ENCODE results near the gene CCDC78.

The CCDC78 gene

DNA sequence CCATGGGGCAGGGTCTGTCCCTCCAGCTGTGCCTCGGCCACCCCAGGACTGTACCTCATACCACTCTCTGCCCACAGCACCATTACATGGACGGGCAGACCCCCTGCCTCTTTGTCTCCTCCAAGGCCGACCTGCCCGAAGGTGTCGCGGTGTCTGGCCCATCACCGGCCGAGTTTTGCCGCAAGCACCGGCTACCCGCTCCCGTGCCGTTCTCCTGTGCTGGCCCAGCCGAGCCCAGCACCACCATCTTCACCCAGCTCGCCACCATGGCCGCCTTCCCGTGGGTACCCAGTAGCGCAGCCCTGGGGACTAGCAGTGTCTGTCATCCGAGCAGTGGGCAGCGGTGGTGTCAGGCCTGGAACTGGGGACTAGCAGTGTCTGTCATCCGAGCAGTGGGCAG, 53.4 kb downstream of the CCDC78 start:
- H3K36me3 ChIP-seq (ENCODE audit: insufficient read depth): peaks cover 3% of the 10 kb centered on the region; the same call in 1 of the 2 replicates
- no peak overlapping the region for H3K27ac ChIP-seq
- no peaks in the 10 kb centered on the region for H4K20me1 ChIP-seq (ENCODE audit: insufficient read depth)
- H2AFZ ChIP-seq (ENCODE audit: low read depth): no peak overlapping the region
- no peak overlapping the region for H3K4me2 ChIP-seq
- H3K27me3 ChIP-seq (ENCODE audit: insufficient read depth, low read depth): no peaks in the 10 kb centered on the region
- no peak overlapping the region for H3K4me3 ChIP-seq (IDR thresholded peaks at IDR 0.05; ENCODE audit: insufficient read depth, low read depth, low read length)
- H3K79me2 ChIP-seq (ENCODE audit: insufficient read depth, low read depth): peaks cover 19% of the 10 kb centered on the region
- no peak overlapping the region for H3K9ac ChIP-seq
- TF ChIP-seq, protein P1, sequence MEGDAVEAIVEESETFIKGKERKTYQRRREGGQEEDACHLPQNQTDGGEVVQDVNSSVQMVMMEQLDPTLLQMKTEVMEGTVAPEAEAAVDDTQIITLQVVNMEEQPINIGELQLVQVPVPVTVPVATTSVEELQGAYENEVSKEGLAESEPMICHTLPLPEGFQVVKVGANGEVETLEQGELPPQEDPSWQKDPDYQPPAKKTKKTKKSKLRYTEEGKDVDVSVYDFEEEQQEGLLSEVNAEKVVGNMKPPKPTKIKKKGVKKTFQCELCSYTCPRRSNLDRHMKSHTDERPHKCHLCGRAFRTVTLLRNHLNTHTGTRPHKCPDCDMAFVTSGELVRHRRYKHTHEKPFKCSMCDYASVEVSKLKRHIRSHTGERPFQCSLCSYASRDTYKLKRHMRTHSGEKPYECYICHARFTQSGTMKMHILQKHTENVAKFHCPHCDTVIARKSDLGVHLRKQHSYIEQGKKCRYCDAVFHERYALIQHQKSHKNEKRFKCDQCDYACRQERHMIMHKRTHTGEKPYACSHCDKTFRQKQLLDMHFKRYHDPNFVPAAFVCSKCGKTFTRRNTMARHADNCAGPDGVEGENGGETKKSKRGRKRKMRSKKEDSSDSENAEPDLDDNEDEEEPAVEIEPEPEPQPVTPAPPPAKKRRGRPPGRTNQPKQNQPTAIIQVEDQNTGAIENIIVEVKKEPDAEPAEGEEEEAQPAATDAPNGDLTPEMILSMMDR (conservative IDR thresholded peaks at IDR 0.05; ENCODE audit: low read depth, low read length): no peak
- H3K4me1 ChIP-seq (ENCODE audit: low read depth, poor library complexity, severe bottlenecking): peaks cover 8% of the 10 kb centered on the region
